Measurements from ENCODE around the gene FBXL12.
"Not testable (repeated sequence)": the region's sequence is repeated elsewhere in the genome, so short reads cannot be mapped to it uniquely, and the experiment has no call there.

Gene FBXL12

GRCh38 chr19:9849791-9850190 lies 30.9 kb upstream of the FBXL12 start:
- DNase-seq (ENCODE audit: low spot score): no peak
- Mint-ChIP-seq H3K4me1 (ENCODE audit: low read depth) (peaks cover 3% of the 10 kb centered on the region), H3K27me3 (ENCODE audit: low read depth) (no peaks in the 10 kb centered on the region), H3K9me3 (no peaks in the 10 kb centered on the region), H3K4me3 (no peak overlapping the region), H3K36me3 (ENCODE audit: low read depth) (peaks cover 27% of the 10 kb centered on the region), H3K27ac (no peak overlapping the region)

- no peaks in the 10 kb centered on the region for H3K27me3 Mint-ChIP-seq (ENCODE audit: low read depth)
- H3K36me3 Mint-ChIP-seq (ENCODE audit: low read depth): peaks cover 34% of the 10 kb centered on the region
- H3K4me3 Mint-ChIP-seq: no peak overlapping the region
- peaks cover 3% of the 10 kb centered on the region for H3K4me1 Mint-ChIP-seq (ENCODE audit: low read depth)
- H3K9me3 Mint-ChIP-seq: no peaks in the 10 kb centered on the region
- H3K27ac Mint-ChIP-seq: no peak overlapping the region
- no peak for DNase-seq (ENCODE audit: low spot score)
Measured at GRCh38 chr19:9848762-9849161, 29.9 kb upstream of the FBXL12 start.

GRCh38 chr19:9848060-9848459 lies 29.2 kb upstream of the FBXL12 start:
- Mint-ChIP-seq H3K9me3 (no peaks in the 10 kb centered on the region), H3K27ac (no peak overlapping the region), H3K36me3 (ENCODE audit: low read depth) (peaks cover 40% of the 10 kb centered on the region), H3K27me3 (ENCODE audit: low read depth) (no peaks in the 10 kb centered on the region), H3K4me1 (ENCODE audit: low read depth) (peaks cover 3% of the 10 kb centered on the region), H3K4me3 (no peak overlapping the region)
- no peak for DNase-seq (ENCODE audit: low spot score)

GRCh38 chr19:9847087-9847671 lies 28.3 kb upstream of the FBXL12 start:
- Mint-ChIP-seq H3K9me3 (no peaks in the 10 kb centered on the region), H3K4me3 (no peak overlapping the region), H3K27ac (no peak overlapping the region), H3K36me3 (ENCODE audit: low read depth) (peaks cover 44% of the 10 kb centered on the region), H3K27me3 (ENCODE audit: low read depth) (no peaks in the 10 kb centered on the region), H3K4me1 (ENCODE audit: low read depth) (peaks cover 3% of the 10 kb centered on the region)
- no peak for DNase-seq (ENCODE audit: low spot score)

- peaks cover 65% of the 10 kb centered on the region for H3K36me3 Mint-ChIP-seq (ENCODE audit: low read depth)
- DNase-seq (ENCODE audit: low spot score); H3K9me3 Mint-ChIP-seq; H3K4me3 Mint-ChIP-seq; H3K4me1 Mint-ChIP-seq (ENCODE audit: low read depth); H3K27ac Mint-ChIP-seq; H3K27me3 Mint-ChIP-seq (ENCODE audit: low read depth): not testable (repeated sequence)
Measured at GRCh38 chr19:9843626-9844273, 24.9 kb upstream of the FBXL12 start.

- H3K27me3 Mint-ChIP-seq (ENCODE audit: low read depth): no peaks in the 10 kb centered on the region
- peaks cover 66% of the 10 kb centered on the region for H3K36me3 Mint-ChIP-seq (ENCODE audit: low read depth)
- no peak overlapping the region for H3K4me3 Mint-ChIP-seq
- no peak overlapping the region for H3K27ac Mint-ChIP-seq
- H3K4me1 Mint-ChIP-seq (ENCODE audit: low read depth): no peaks in the 10 kb centered on the region
- no peaks in the 10 kb centered on the region for H3K9me3 Mint-ChIP-seq
- no peak for DNase-seq (ENCODE audit: low spot score)
Measured at GRCh38 chr19:9842834-9843625, 24.2 kb upstream of the FBXL12 start.

- Mint-ChIP-seq H3K36me3 (ENCODE audit: low read depth) (peaks cover 51% of the 10 kb centered on the region), H3K27me3 (ENCODE audit: low read depth) (no peaks in the 10 kb centered on the region), H3K27ac (no peak overlapping the region), H3K4me3 (no peak overlapping the region), H3K9me3 (no peaks in the 10 kb centered on the region), H3K4me1 (ENCODE audit: low read depth) (peaks cover 11% of the 10 kb centered on the region)
- no peak for DNase-seq (ENCODE audit: low spot score)
Measured at GRCh38 chr19:9839415-9839814, 20.5 kb upstream of the FBXL12 start.

- H3K9me3 Mint-ChIP-seq: no peaks in the 10 kb centered on the region
- H3K36me3 Mint-ChIP-seq (ENCODE audit: low read depth): peaks cover 41% of the 10 kb centered on the region
- H3K27ac Mint-ChIP-seq: no peak overlapping the region
- no peak for DNase-seq (ENCODE audit: low spot score)
- H3K4me3 Mint-ChIP-seq: no peak overlapping the region
- peaks cover 13% of the 10 kb centered on the region for H3K4me1 Mint-ChIP-seq (ENCODE audit: low read depth)
- no peaks in the 10 kb centered on the region for H3K27me3 Mint-ChIP-seq (ENCODE audit: low read depth)
Measured at GRCh38 chr19:9838324-9838723, 19.4 kb upstream of the FBXL12 start.

- Mint-ChIP-seq H3K4me1 (ENCODE audit: low read depth) (peaks cover 13% of the 10 kb centered on the region), H3K9me3 (no peaks in the 10 kb centered on the region), H3K4me3 (peak overlapping the region; percentile 95), H3K36me3 (ENCODE audit: low read depth) (peaks cover 20% of the 10 kb centered on the region), H3K27me3 (ENCODE audit: low read depth) (no peaks in the 10 kb centered on the region), H3K27ac (peak overlapping the region; percentile 86)
- DNase-seq (ENCODE audit: low spot score): no peak
Measured at GRCh38 chr19:9836021-9836420, 17.1 kb upstream of the FBXL12 start.

GRCh38 chr19:9835507-9835949 lies 16.6 kb upstream of the FBXL12 start:
- Mint-ChIP-seq H3K4me1 (ENCODE audit: low read depth) (peaks cover 13% of the 10 kb centered on the region), H3K36me3 (ENCODE audit: low read depth) (peaks cover 17% of the 10 kb centered on the region), H3K27ac (peak overlapping the region; percentile 86), H3K4me3 (peak overlapping the region; percentile 95), H3K27me3 (ENCODE audit: low read depth) (no peaks in the 10 kb centered on the region), H3K9me3 (no peaks in the 10 kb centered on the region)
- no peak for DNase-seq (ENCODE audit: low spot score)

- H3K27me3 Mint-ChIP-seq (ENCODE audit: low read depth): no peaks in the 10 kb centered on the region
- peak within 1 kb of the TSS; percentile 95 for H3K4me3 Mint-ChIP-seq
- peaks cover 13% of the 10 kb centered on the region for H3K4me1 Mint-ChIP-seq (ENCODE audit: low read depth)
- H3K27ac Mint-ChIP-seq: peak within 1 kb of the TSS; percentile 90
- H3K36me3 Mint-ChIP-seq (ENCODE audit: low read depth): peaks cover 19% of the 10 kb centered on the region
- H3K9me3 Mint-ChIP-seq: no peaks in the 10 kb centered on the region
- peak; percentile 99 for DNase-seq (ENCODE audit: low spot score)
Measured at GRCh38 chr19:9834726-9835506, 16.0 kb upstream of the FBXL12 start, which contains the start of gene PIN1. TSS of gene PIN1 (plus strand) at chr19:9835318. CDS start at chr19:9835345, 27 bp downstream.

GRCh38 chr19:9834307-9834725 lies 15.4 kb upstream of the FBXL12 start:
- Mint-ChIP-seq H3K27me3 (ENCODE audit: low read depth) (no peaks in the 10 kb centered on the region), H3K36me3 (ENCODE audit: low read depth) (peaks cover 19% of the 10 kb centered on the region), H3K27ac (peak overlapping the region; percentile 90), H3K4me3 (peak overlapping the region; percentile 93), H3K9me3 (no peaks in the 10 kb centered on the region), H3K4me1 (ENCODE audit: low read depth) (peaks cover 13% of the 10 kb centered on the region)
- no peak for DNase-seq (ENCODE audit: low spot score)

- Mint-ChIP-seq H3K36me3 (ENCODE audit: low read depth) (peaks cover 24% of the 10 kb centered on the region), H3K9me3 (no peaks in the 10 kb centered on the region), H3K4me1 (ENCODE audit: low read depth) (peaks cover 15% of the 10 kb centered on the region), H3K4me3 (peak overlapping the region; percentile 95), H3K27me3 (ENCODE audit: low read depth) (no peaks in the 10 kb centered on the region), H3K27ac (peak overlapping the region; percentile 98)
- no peak for DNase-seq (ENCODE audit: low spot score)
Measured at GRCh38 chr19:9828551-9829063, 9.7 kb upstream of the FBXL12 start.
